Right ventricle myocardium inferior (tissue), 1 donor: ENCODE results near the gene CACNA1G. TPM values are rescaled to one million over a fixed set of nuclear protein-coding genes. Genes with fewer than 3 reads are reported as not detected.

ENCODE experiments used
- ATAC-seq: fragments of 200-7000 bp; cut with Tn5 transposase; one replicate; pipeline ENCODE4 v1.9.1; 2020; ENCODE audit warnings: mild to moderate bottlenecking, moderate library complexity
- DNase-seq: peaks from one replicate; pipeline ENCODE4 v3.0.0; 2021; ENCODE audit errors: missing footprints
- intact Hi-C: fragments of 100-400 bp; cut with DNase I; formaldehyde crosslinking; loops from one replicate; pipeline ENCODE4 v1.11.0; 2022
- total RNA-seq: library from RNA; stranded (reverse); fragmentation: NEBNext Ultra II Directional; extraction: Animal tissue kit (Norgen Biotek cat#: 25700); gene quantifications from one replicate; pipeline ENCODE4 v1.2.1, GENCODE V29; 2021
- donor health status: DM: no; HTN: yes; CAD: no; lungs with severe emphysema.

CACNA1G gene
- total RNA-seq, 1 donor from 2014 or later = 0.38 TPM

DNA sequence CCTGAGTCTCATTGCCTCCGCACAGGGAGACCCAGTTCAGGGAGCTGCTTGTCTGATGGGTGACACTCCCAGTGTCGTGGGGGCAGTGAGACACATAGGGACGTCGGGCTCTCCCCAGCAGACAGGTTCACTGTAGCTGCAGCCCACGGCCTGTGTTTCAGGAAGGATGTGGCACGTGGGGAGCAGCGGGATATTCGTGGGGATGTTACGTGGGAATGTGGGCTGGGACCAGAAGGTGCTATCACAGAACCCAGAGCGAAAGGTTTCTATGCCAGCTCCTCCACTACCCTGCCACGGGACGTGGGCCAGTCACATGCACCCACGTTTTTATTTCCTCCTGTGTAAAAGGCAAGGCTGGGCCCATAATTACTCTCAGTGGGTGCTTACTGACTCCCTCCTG lies 16.3 kb downstream of the CACNA1G start:
- DNase-seq = peak; percentile 42
- intact Hi-C loops = no loop called here
- ATAC-seq = no peak

- DNase-seq (peak; percentile 22), ATAC-seq (no peak)
- intact Hi-C loops = no loop called here
Measured at GRCh38 chr17:50577451-50577954, 17.0 kb downstream of the CACNA1G start.

- ATAC-seq (no peak), DNase-seq (peak; percentile 21)
- intact Hi-C loops = no loop called here
Measured at GRCh38 chr17:50578173-50578572, 17.7 kb downstream of the CACNA1G start.

DNA sequence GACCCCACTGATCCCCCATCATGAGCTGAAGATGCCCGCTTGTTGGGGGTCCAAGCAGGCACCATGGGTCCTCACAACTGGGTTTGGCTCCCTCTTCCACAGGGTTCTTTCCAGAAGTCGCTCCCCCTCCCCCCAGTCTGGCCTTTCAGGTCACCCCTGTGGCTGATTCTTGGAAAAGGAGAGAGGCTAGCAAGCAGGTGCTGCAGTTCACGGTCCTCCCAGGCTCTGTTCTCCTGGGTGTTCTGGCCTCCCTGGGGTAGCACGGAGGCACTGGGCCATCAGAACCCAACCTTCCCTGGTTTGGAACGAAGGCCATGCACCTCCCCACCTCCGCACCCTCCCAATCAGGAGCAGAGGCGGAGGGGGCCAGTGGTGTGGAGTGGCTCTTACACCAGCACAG lies 18.9 kb downstream of the CACNA1G start:
- DNase-seq = no peak
- intact Hi-C loops = no loop called here
- ATAC-seq = no peak

GRCh38 chr17:50580646-50581045 lies 20.1 kb downstream of the CACNA1G start:
- intact Hi-C loops = no loop called here
- ATAC-seq = no peak
- DNase-seq = no peak

- intact Hi-C loops = no loop called here
- DNase-seq (peak; percentile 55), ATAC-seq (no peak)
Measured at GRCh38 chr17:50581316-50581715, 20.8 kb downstream of the CACNA1G start.

DNA sequence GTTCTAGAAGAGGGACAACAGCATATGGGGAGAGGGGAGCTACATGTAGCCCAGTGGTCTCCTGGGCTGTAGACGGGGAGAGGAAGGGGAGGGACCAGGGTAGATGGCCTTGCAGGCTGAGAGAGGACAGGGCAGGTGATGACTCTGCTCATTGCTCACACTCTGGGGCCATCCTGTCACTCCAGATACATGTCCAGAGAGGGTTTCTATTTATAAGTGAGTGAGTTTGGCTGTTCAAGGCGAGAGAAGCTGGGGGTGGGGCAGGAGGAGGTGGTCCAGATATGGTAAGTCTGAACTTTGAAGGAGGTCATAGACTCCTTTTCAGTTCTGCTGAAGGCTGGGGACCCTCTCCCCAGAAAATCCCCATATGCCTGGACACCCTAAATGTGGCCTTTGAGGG lies 22.2 kb downstream of the CACNA1G start:
- DNase-seq (peak; percentile 62), ATAC-seq (peak; percentile 78)
- intact Hi-C loops = no loop called here

DNA sequence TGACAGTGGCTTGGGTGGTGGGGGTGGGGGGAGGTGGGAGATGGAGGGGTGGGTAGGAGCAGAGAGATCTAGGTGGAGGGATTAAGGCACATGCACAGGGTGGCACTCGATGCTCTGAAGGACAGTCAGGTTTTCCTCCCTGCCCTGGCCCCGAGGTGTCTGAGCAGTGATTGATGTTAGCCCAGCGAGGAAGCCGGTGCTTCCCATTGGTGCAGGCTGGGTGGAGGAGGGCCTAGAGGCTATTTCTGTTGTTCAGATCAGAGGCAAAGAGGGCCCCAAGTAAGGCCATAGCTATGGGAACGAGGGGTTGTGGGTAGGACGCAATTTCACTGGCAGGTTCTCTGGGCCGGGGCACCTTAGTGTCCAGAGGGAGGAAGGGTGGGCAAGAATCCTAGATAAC lies 23.1 kb downstream of the CACNA1G start:
- intact Hi-C loops = no loop called here
- ATAC-seq (peak; percentile 76), DNase-seq (peak; percentile 73)

GRCh38 chr17:50584116-50584515 lies 23.6 kb downstream of the CACNA1G start:
- intact Hi-C loops = no loop called here
- ATAC-seq (peak; percentile 12), DNase-seq (peak; percentile 46)

- ATAC-seq (no peak), DNase-seq (peak; percentile 53)
- intact Hi-C loops = no loop called here
Measured at GRCh38 chr17:50584749-50585148, 24.2 kb downstream of the CACNA1G start.

GRCh38 chr17:50585346-50585745 lies 24.8 kb downstream of the CACNA1G start:
- peak; percentile 33 for DNase-seq
- no peak for ATAC-seq
- intact Hi-C loops = no loop called here

- no peak for ATAC-seq
- intact Hi-C loops = no loop called here
- peak; percentile 48 for DNase-seq
Measured at GRCh38 chr17:50585891-50586290, 25.4 kb downstream of the CACNA1G start.

DNA sequence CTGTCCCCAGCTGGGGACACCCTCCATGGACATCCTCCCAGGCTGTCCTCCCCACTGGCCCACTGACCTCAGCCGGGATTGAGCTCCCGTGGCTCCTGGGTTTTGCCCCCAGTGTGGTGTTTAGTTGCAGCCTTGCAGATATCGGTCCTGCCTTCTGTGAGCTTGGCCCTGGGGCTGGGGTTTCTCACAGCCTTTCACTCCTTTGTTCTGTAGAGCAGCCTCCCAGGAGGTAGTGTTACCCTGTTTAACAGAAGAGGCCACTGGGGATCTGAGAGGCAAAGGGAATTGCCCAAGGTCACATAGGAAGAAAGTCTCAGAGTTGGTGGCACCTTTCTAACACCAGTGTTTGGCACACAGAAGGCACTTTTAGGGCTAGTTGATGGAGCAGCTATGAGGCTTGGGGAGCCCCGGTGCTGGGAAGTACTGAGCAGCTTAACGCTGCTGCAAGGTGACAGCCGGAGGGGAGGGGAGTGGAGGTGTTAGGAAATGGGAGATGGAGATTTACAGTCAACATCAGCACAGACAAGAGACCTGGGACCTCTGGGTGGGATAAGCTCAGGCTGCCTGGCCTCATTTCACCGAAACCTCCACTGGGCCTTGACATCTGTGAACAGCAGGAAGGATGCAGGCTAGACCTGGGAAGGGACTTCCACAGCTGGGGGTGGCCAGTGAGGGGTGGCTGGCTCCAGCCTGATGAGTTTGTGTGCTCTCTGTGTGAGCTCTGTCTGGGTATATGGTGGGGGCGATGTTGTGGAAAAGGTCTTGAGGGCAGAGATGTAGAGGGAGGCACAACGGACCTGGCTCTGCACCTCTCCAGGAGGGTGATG lies 26.1 kb downstream of the CACNA1G start:
- ATAC-seq = no peak
- intact Hi-C loops = no loop called here

GRCh38 chr17:50587571-50587970 lies 27.1 kb downstream of the CACNA1G start:
- DNase-seq (peak; percentile 37), ATAC-seq (no peak)
- intact Hi-C loops = no loop called here

More for the DNA sequence above, 26.1 kb downstream of the CACNA1G start:
- peak; percentile 13 for DNase-seq

DNA sequence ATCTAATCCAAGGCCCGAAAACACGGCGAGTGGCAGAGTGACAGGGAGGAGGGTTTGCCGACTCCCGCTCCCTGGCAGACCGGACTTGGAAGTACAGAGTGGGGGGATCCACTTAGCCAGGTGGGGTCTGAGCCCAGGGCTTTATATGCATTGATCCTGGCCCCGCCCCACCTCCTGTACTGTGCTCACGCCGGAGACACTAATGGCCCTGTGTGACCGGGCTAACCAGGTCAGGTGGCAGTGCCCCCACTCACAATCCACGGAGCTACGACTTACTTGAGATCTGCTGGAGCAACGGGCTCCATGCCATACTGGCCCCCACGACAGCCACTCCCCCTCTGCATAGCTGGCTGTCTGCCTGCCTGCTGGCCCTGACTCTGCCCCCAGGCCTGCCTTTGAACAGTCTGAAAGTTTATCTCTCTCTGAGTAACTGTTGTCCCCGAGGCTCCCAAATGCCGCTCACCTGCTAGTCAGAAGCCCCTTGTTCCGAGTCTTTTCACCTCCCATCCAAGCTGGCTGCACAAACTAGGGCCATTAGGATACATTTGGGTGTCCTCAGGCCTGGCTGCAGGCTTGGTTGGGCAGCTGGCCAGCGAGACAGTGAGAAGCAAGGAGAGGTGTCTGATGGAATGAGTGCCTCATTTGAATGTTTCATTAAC lies 28.0 kb downstream of the CACNA1G start:
- intact Hi-C loops = no loop called here
- ATAC-seq = no peak
- peak; percentile 64 for DNase-seq

- no peak for DNase-seq
- intact Hi-C loops = no loop called here
- no peak for ATAC-seq
Measured at GRCh38 chr17:50589095-50589705, 28.7 kb downstream of the CACNA1G start.

GRCh38 chr17:50590946-50591737 lies 30.6 kb downstream of the CACNA1G start:
- ATAC-seq = no peak
- intact Hi-C loops = no loop called here
- DNase-seq = no peak

DNA sequence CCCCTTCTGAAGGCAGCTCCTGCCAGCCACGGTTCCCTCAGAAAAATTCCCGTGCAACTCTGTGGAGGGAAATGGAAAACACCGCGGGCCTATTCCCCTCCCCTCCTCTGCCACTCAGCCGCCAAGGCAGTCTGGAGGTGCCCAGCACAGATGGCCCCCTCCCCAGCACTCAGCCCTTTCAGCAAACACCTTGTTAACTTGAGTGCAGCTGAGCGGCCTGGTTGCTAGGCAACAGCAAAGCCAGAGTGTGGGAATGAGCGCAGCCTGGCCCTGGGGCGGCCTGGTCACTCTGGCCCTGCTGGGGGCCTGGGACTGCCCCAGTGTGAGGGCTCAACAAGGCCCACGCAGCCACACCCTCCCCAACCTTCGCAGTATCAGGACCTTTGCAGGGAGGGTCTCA lies 32.8 kb downstream of the CACNA1G start:
- ATAC-seq = peak; percentile 69
- intact Hi-C loops = no loop called here
- DNase-seq = no peak
